Measurements from ENCODE around the gene GALNT11. TPM values are rescaled to one million over a fixed set of nuclear protein-coding genes. Genes with fewer than 3 reads are reported as not detected.
"Not testable (repeated sequence)": the region's sequence is repeated elsewhere in the genome, so short reads cannot be mapped to it uniquely, and the experiment has no call there.

The GALNT11 gene
- total RNA-seq, 1 donor from 2014 or later: 37.1 TPM

DNA sequence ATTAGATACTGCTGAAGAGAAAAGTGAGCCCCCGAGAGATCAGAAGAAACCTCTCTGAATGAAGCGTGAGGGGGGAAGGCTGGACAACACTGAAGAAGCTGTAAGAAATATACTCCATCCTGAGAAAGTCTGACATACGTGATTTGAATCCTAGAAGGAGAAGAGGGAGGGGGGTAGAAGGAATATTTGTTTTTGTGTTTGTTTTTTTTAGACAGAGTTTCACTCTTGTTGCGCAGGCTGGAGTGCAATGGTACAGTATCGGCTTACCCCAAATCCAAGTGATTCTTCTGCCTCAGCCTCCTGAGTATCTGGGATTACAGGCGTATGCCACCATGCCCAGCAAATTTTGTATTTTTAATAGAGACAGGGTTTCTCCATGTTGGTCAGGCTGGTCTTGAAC, 52.6 kb downstream of the GALNT11 start:
- peaks cover 66% of the 10 kb centered on the region for H3K4me1 Mint-ChIP-seq (ENCODE audit: low read depth)
- no peak for DNase-seq (ENCODE audit: low spot score)
- H3K9me3 Mint-ChIP-seq (ENCODE audit: low read depth): no peaks in the 10 kb centered on the region
- H3K27me3 Mint-ChIP-seq (ENCODE audit: low read depth): no peaks in the 10 kb centered on the region
- H3K36me3 Mint-ChIP-seq (ENCODE audit: low read depth): no peaks in the 10 kb centered on the region
- TF ChIP-seq, protein P1, sequence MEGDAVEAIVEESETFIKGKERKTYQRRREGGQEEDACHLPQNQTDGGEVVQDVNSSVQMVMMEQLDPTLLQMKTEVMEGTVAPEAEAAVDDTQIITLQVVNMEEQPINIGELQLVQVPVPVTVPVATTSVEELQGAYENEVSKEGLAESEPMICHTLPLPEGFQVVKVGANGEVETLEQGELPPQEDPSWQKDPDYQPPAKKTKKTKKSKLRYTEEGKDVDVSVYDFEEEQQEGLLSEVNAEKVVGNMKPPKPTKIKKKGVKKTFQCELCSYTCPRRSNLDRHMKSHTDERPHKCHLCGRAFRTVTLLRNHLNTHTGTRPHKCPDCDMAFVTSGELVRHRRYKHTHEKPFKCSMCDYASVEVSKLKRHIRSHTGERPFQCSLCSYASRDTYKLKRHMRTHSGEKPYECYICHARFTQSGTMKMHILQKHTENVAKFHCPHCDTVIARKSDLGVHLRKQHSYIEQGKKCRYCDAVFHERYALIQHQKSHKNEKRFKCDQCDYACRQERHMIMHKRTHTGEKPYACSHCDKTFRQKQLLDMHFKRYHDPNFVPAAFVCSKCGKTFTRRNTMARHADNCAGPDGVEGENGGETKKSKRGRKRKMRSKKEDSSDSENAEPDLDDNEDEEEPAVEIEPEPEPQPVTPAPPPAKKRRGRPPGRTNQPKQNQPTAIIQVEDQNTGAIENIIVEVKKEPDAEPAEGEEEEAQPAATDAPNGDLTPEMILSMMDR (IDR thresholded peaks at IDR 0.05): no peak
- H3K4me3 Mint-ChIP-seq (ENCODE audit: unreplicated experiment): no peak overlapping the region
- H3K27ac Mint-ChIP-seq (ENCODE audit: unreplicated experiment): no peak overlapping the region

DNA sequence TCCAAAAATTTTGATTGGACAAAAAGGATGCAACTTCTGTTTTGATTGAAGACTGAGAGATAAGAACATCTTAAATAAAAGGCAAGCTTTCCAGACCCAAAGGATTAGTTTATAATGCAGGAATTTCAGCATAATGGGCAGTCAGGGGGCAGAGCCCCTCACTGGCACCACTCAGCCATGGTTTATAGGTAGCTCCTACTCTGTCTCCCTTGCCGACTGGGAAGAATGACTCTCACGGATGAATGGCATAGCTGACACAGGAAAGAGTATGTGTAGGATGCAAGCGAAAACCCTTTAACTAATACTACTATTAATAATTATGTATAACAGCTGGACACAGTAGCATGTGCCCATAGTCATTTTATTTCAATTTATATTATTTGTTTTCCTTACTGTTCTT, 53.3 kb downstream of the GALNT11 start:
- no peaks in the 10 kb centered on the region for H3K9me3 Mint-ChIP-seq (ENCODE audit: low read depth)
- no peak overlapping the region for H3K4me3 Mint-ChIP-seq (ENCODE audit: unreplicated experiment)
- no peaks in the 10 kb centered on the region for H3K27me3 Mint-ChIP-seq (ENCODE audit: low read depth)
- peaks cover 60% of the 10 kb centered on the region for H3K4me1 Mint-ChIP-seq (ENCODE audit: low read depth)
- DNase-seq (ENCODE audit: low spot score): no peak
- TF ChIP-seq, protein P1 (IDR thresholded peaks at IDR 0.05): no peak
- H3K27ac Mint-ChIP-seq (ENCODE audit: unreplicated experiment): no peak overlapping the region
- H3K36me3 Mint-ChIP-seq (ENCODE audit: low read depth): no peaks in the 10 kb centered on the region

GRCh38 chr7:152081088-152081487, 55.6 kb downstream of the GALNT11 start:
- peaks cover 45% of the 10 kb centered on the region for H3K4me1 Mint-ChIP-seq (ENCODE audit: low read depth)
- no peak for DNase-seq (ENCODE audit: low spot score)
- peak overlapping the region; percentile 42 for H3K27ac Mint-ChIP-seq (ENCODE audit: unreplicated experiment)
- H3K4me3 Mint-ChIP-seq (ENCODE audit: unreplicated experiment): no peak overlapping the region
- TF ChIP-seq, protein P1 (IDR thresholded peaks at IDR 0.05): no peak
- no peaks in the 10 kb centered on the region for H3K9me3 Mint-ChIP-seq (ENCODE audit: low read depth)
- no peaks in the 10 kb centered on the region for H3K27me3 Mint-ChIP-seq (ENCODE audit: low read depth)
- H3K36me3 Mint-ChIP-seq (ENCODE audit: low read depth): peaks cover 3% of the 10 kb centered on the region

DNA sequence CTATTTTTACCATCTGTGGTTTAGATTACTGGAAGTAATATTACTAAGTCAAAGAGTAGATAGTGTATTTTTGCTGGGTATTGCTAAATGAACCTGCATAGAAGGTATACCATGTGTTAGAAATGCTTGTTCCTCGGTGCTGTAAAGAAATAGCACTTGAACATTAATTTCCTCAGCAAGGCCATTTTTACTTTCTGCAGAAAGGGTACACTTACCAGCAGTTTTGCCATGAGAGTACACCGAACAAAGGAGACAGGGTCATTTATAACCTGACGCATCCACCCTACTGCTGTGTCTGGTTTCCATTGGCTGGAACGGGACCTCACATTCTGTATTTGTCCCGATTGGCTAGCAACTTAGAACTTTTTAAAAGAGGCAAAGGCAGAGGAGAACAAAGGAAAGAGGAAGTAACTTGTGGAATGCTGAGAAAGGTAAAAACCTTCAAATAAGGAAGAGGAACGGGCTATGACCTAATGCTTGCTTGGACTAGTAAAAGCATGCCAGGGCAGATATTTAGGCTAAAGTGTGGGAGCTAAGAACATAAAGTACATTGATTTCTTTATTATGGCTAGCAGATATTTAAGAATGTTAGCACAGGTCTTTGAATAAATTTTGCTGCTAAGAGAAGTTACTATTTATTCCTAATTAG, 56.7 kb downstream of the GALNT11 start:
- DNase-seq (ENCODE audit: low spot score); H3K27me3 Mint-ChIP-seq (ENCODE audit: low read depth); H3K36me3 Mint-ChIP-seq (ENCODE audit: low read depth); H3K27ac Mint-ChIP-seq (ENCODE audit: unreplicated experiment); H3K4me3 Mint-ChIP-seq (ENCODE audit: unreplicated experiment); H3K9me3 Mint-ChIP-seq (ENCODE audit: low read depth): not testable (repeated sequence)
- peaks cover 45% of the 10 kb centered on the region for H3K4me1 Mint-ChIP-seq (ENCODE audit: low read depth)

DNA sequence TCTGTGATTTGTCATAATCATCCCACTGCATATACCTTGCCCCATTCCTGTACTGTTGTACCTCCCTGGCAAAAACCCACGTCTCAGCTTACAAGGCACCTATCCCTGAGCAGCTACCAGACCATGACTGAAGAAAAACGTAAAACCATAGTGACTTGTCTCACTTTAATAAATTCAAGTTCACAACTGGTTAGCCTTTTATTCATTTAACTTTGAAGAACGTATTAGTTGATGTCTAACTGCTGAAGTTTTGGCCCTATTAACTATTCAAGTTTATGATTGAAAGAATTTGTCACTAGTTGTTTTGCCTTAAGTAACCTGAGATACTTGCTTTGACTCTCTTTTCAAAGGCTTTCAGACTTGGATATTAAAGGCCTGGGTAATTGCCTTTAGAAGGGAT, 59.7 kb downstream of the GALNT11 start:
- Mint-ChIP-seq H3K27me3 (ENCODE audit: low read depth) (no peaks in the 10 kb centered on the region), H3K36me3 (ENCODE audit: low read depth) (peaks cover 10% of the 10 kb centered on the region), H3K27ac (ENCODE audit: unreplicated experiment) (no peak overlapping the region), H3K4me1 (ENCODE audit: low read depth) (peaks cover 18% of the 10 kb centered on the region), H3K4me3 (ENCODE audit: unreplicated experiment) (no peak overlapping the region), H3K9me3 (ENCODE audit: low read depth) (peaks cover 13% of the 10 kb centered on the region)
- TF ChIP-seq, protein P1 (IDR thresholded peaks at IDR 0.05): no peak
- DNase-seq (ENCODE audit: low spot score): no peak

- peaks cover 11% of the 10 kb centered on the region for H3K4me1 Mint-ChIP-seq (ENCODE audit: low read depth)
- no peaks in the 10 kb centered on the region for H3K27me3 Mint-ChIP-seq (ENCODE audit: low read depth)
- TF ChIP-seq, protein P1 (IDR thresholded peaks at IDR 0.05): no peak
- peaks cover 10% of the 10 kb centered on the region for H3K36me3 Mint-ChIP-seq (ENCODE audit: low read depth)
- H3K4me3 Mint-ChIP-seq (ENCODE audit: unreplicated experiment): no peak overlapping the region
- H3K9me3 Mint-ChIP-seq (ENCODE audit: low read depth): peaks cover 16% of the 10 kb centered on the region
- H3K27ac Mint-ChIP-seq (ENCODE audit: unreplicated experiment): no peak overlapping the region
- DNase-seq (ENCODE audit: low spot score): no peak
Observed at GRCh38 chr7:152086513-152086912, 61.0 kb downstream of the GALNT11 start.
